Kidney (tissue), 14 donors: ENCODE data around the gene KIAA0040. TPM values are rescaled to one million over a fixed set of nuclear protein-coding genes. Genes with fewer than 3 reads are reported as not detected.

Experiments
- DNase-seq, 5 donors: peaks; one replicate each; pipeline ENCODE4 v3.0.0-alpha.2; 2013 to 2020
- FAIRE-seq: peaks from 2 replicates; lab custom pipeline; 2012; peaks lifted over from hg19 to GRCh38; lab: Jason Lieb, UNC
- H3K27ac ChIP-seq, 2 donors: one replicate each; pipeline ENCODE4 v1.7.0; 2013; ENCODE audit warnings: low read depth in 2 of 2, low read length in 2 of 2, inconsistent platforms in 1 of 2
- H3K27me3 ChIP-seq: one replicate; pipeline ENCODE4 v1.7.1; 2013; ENCODE audit warnings: low read length, inconsistent platforms; ENCODE audit not compliant: control insufficient read depth, insufficient read depth
- H3K36me3 ChIP-seq, 3 donors: one replicate each; pipeline versions ENCODE4 v1.7.0 to v1.7.1; 2013; ENCODE audit warnings: low read length in 3 of 3, control low read depth in 1 of 3, inconsistent platforms in 1 of 3; ENCODE audit not compliant: insufficient read depth in 3 of 3, control insufficient read depth in 2 of 3
- H3K4me1 ChIP-seq, 3 donors: one replicate each; pipeline versions ENCODE4 v1.7.0 to v1.7.1; 2013; ENCODE audit warnings: low read length in 3 of 3, inconsistent platforms in 1 of 3, low read depth in 1 of 3; ENCODE audit not compliant: control insufficient read depth in 2 of 3, insufficient read depth in 2 of 3
- H3K4me3 ChIP-seq, 3 donors: one replicate each; pipeline versions ENCODE4 v1.7.0 to v1.8.1; 2013; ENCODE audit warnings: low read length in 3 of 3, control low read depth in 1 of 3, inconsistent platforms in 1 of 3
- H3K9ac ChIP-seq, 3 donors: one replicate each; pipeline versions ENCODE4 v1.7.0 to v1.7.1; 2013; ENCODE audit warnings: low read length in 3 of 3, control low read depth in 1 of 3, inconsistent platforms in 1 of 3
- H3K9me3 ChIP-seq, 3 donors: one replicate each; pipeline versions ENCODE4 v1.7.0 to v1.7.1; 2013; ENCODE audit warnings: low read length in 3 of 3, control low read depth in 1 of 3, inconsistent platforms in 1 of 3; ENCODE audit not compliant: control insufficient read depth in 2 of 3, insufficient read depth in 1 of 3
- intact Hi-C: fragments of 100-400 bp; cut with DNase I; formaldehyde crosslinking; loops from one replicate; pipeline ENCODE4 v1.11.1; 2022
- polyA plus RNA-seq: library from polyadenylated mRNA; stranded (reverse); fragments of 350-450 nt; fragmentation: Illumina TruSeq; extraction: RNeasy Lipid Tissue Mini Kit (QIAGEN cat#74804); gene quantifications from one replicate; pipeline ENCODE4 v1.2.3, GENCODE V29; 2014; ENCODE audit warnings: low read depth, low replicate concordance; ENCODE audit not compliant: insufficient read depth
- total RNA-seq: library from RNA; stranded (reverse); fragmentation: NEBNext Ultra II Directional; extraction: Animal tissue kit (Norgen Biotek cat#: 25700); gene quantifications from one replicate; pipeline ENCODE4 v1.2.1, GENCODE V29; 2021
- TF ChIP-seq, protein P1 (sequence below): IDR thresholded peaks from 3 replicates; pipeline ENCODE4 v1.5.1; 2012; ENCODE audit warnings: mild to moderate bottlenecking, moderate library complexity, borderline replicate concordance; ENCODE audit not compliant: insufficient read depth; ENCODE audit errors: extremely low read depth
- donor health status: control.
- donor health status: control.
- donor health status: control.
- donor health status: control.
- donor health status: control.
- donor health status: DM: yes; HTN: yes; CAD: no.
- donor health status: Normal renal cell carcinoma (clear cell type).

Gene KIAA0040
- total and polyA plus RNA-seq, 2 donors from 2014 or later: 20.0 to 34.1 TPM

DNA sequence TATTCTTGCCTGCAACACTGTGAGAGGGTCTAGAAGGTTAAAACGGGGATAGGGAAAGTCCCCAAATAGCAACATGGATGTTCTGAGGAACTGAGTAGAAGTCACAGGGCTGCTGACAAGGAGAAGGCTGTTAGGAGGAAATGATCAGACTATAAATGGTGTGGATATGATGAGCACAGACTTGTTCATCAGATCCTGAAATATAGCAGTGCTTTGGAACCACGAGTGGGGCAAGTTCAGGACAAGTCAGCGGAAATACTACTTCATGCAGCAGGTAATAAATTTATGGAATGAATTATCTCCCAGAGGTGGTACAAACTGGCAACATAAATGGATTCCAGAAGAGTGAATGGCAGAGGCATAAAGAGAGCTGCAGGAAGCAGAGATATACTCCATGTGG is 3.2 kb upstream of the KIAA0040 start:
- Histone ChIP-seq H3K9me3 (no peaks in the 10 kb centered on the region), H3K4me3 (no peak overlapping the region), H3K27ac (no peak overlapping the region), H3K4me1 (peaks cover 6 to 16% (median 14%) of the 10 kb centered on the region in 3 donors), H3K9ac (no peak overlapping the region), H3K27me3 (no peaks in the 10 kb centered on the region), H3K36me3 (no peaks in the 10 kb centered on the region)
- FAIRE-seq: no peak
- intact Hi-C loops: no loop called here
- TF ChIP-seq, protein P1, sequence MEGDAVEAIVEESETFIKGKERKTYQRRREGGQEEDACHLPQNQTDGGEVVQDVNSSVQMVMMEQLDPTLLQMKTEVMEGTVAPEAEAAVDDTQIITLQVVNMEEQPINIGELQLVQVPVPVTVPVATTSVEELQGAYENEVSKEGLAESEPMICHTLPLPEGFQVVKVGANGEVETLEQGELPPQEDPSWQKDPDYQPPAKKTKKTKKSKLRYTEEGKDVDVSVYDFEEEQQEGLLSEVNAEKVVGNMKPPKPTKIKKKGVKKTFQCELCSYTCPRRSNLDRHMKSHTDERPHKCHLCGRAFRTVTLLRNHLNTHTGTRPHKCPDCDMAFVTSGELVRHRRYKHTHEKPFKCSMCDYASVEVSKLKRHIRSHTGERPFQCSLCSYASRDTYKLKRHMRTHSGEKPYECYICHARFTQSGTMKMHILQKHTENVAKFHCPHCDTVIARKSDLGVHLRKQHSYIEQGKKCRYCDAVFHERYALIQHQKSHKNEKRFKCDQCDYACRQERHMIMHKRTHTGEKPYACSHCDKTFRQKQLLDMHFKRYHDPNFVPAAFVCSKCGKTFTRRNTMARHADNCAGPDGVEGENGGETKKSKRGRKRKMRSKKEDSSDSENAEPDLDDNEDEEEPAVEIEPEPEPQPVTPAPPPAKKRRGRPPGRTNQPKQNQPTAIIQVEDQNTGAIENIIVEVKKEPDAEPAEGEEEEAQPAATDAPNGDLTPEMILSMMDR: no peak
- no peak for DNase-seq

DNA sequence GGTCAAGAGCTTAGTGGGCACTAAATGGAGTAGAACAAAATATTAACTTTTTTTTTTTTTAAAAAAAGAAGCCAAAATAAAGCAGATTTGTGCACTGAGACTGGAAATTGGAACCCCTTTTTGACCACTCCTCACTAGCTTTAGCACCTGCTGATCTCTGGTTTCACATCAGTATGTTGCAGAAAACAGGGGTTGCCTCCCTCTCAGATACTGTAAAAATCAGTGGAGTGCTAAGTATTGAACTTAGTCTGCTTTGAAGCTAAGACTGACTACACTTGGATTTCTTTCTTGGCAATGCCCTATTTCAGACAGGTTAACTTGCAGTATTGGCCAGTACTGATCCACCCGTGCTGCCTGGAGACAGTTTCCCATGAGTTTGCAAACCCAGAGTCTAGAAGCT is 2.7 kb upstream of the KIAA0040 start:
- no peak for FAIRE-seq
- peaks cover 3 to 20% (median 9%) of the 10 kb centered on the region in 3 donors for H3K4me1 ChIP-seq
- H3K9me3 ChIP-seq: no peaks in the 10 kb centered on the region
- no peak overlapping the region for H3K27ac ChIP-seq
- H3K36me3 ChIP-seq: no peaks in the 10 kb centered on the region
- TF ChIP-seq, protein P1: no peak
- DNase-seq: no peak
- no peaks in the 10 kb centered on the region for H3K27me3 ChIP-seq
- no peak overlapping the region for H3K9ac ChIP-seq
- intact Hi-C loops: no loop called here
- H3K4me3 ChIP-seq: no peak overlapping the region

DNA sequence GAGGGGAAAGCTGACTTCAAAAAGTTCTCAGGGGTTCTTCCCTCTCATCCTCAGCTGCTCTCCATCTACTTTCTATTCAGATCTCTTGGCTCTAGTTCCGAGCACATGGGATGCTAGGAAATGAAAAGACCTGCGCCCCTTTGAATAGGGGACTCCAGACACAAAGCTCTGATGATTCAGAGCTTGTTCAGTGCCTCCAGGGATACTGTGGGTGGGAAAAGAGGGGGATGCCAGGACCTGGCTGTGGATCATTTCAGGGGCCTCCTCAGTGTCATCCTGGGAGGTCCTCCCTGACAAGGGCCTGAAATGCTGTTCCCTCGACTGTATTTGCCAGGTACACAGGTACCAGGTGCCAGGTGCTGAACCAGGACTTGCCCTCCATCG is 943 bp upstream of the KIAA0040 start:
- intact Hi-C loops: no loop called here
- TF ChIP-seq, protein P1: no peak
- no peak for FAIRE-seq
- Histone ChIP-seq H3K4me3 (peak overlapping the region in 1 of 3 donors; percentile 93), H3K27me3 (no peaks in the 10 kb centered on the region), H3K9ac (peak overlapping the region in 2 of 3 donors; percentile 72 to 74), H3K4me1 (peaks cover 0 to 18% (median 10%) of the 10 kb centered on the region in 3 donors), H3K27ac (peak overlapping the region; percentile 62 to 88), H3K9me3 (no peaks in the 10 kb centered on the region), H3K36me3 (no peaks in the 10 kb centered on the region)
- no peak for DNase-seq

DNA sequence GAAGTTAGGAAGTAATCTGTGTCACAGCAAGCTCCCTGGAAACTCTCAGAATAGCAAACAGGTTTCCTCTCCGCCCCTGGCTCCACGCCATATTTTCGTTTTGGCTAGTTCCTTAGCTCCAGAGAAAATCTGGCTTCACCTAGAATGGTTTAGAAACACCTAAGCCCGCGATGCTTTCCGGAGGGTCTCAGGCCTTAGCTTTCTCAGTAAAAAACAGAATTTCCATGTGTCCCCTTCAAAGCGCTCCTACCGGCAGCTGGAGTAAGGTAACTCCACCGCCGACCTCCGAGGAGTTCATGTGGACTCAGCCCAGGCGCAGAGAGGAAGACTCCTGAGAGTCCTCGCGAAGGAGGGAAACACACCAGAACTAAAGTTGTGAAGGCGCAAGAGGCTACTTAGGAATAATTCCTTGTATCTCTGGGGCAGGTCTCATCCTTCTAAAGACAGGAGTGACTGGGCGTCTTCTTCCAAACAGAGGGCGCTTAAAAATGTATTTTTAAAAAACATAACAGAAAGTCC is 406 bp downstream of the KIAA0040 start:
- intact Hi-C loops: no loop called here
- Histone ChIP-seq H3K4me3 (peak overlapping the region; percentile 71 to 98 (median 93)), H3K9me3 (no peaks in the 10 kb centered on the region), H3K27ac (peak overlapping the region; percentile 88 to 93), H3K36me3 (no peaks in the 10 kb centered on the region), H3K9ac (peak overlapping the region; percentile 68 to 97 (median 94)), H3K27me3 (no peaks in the 10 kb centered on the region), H3K4me1 (peaks cover 0 to 25% (median 12%) of the 10 kb centered on the region in 3 donors)
- DNase-seq: peak; percentile 48 to 81 (median 77)
- no peak for FAIRE-seq
- TF ChIP-seq, protein P1: no peak
